Endothelial cell of umbilical vein (primary cell): Measurements from ENCODE around the gene SRPK1.

Source experiments
- POLR2AphosphoS5 ChIP-seq: IDR thresholded peaks from 2 replicates; pipeline ENCODE4 v1.6.1; 2012; ENCODE audit warnings: low read depth, mild to moderate bottlenecking, control low read depth, low read length, moderate library complexity; ENCODE audit not compliant: insufficient read depth
- TF ChIP-seq, protein P1 (sequence below), 2 donors: IDR thresholded peaks; 1 replicate in 1 of 2; 2 replicates in 1 of 2; pipeline ENCODE4 v1.5.1; 2011; ENCODE audit warnings: low read length in 2 of 2, mild to moderate bottlenecking in 2 of 2, moderate library complexity in 2 of 2, control low read depth in 1 of 2, inconsistent platforms in 1 of 2, low read depth in 1 of 2; ENCODE audit not compliant: insufficient read depth in 1 of 2; ENCODE audit errors: extremely low read depth in 1 of 2

DNA sequence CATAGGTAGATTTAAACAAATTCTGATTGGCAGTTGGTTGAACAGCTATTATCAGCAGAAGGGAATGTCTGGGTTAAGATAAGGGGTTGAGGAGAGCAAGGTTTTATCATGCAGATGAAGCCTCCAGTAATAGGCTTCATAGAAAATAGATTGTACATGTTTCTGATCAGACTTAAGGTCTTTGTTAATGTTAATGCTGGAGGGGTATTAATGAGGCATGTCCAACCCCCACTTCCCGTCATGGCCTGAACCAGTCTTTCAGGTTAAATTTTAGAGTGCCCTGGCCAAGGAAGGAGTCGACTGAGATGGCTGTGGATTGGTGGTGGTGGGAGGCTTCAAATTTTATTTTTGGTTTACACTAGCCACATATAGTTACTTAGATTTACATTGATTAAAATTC, 136.7 kb downstream of the SRPK1 start:
- TF ChIP-seq, protein P1, sequence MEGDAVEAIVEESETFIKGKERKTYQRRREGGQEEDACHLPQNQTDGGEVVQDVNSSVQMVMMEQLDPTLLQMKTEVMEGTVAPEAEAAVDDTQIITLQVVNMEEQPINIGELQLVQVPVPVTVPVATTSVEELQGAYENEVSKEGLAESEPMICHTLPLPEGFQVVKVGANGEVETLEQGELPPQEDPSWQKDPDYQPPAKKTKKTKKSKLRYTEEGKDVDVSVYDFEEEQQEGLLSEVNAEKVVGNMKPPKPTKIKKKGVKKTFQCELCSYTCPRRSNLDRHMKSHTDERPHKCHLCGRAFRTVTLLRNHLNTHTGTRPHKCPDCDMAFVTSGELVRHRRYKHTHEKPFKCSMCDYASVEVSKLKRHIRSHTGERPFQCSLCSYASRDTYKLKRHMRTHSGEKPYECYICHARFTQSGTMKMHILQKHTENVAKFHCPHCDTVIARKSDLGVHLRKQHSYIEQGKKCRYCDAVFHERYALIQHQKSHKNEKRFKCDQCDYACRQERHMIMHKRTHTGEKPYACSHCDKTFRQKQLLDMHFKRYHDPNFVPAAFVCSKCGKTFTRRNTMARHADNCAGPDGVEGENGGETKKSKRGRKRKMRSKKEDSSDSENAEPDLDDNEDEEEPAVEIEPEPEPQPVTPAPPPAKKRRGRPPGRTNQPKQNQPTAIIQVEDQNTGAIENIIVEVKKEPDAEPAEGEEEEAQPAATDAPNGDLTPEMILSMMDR (IDR thresholded peaks at IDR 0.05; ENCODE audit: extremely low read depth in 1 of 2, insufficient read depth in 1 of 2, low read depth in 1 of 2, low read length in 2 of 2), result no peak
- TF ChIP-seq POLR2AphosphoS5, result no peak
